Endothelial cell of umbilical vein (primary cell): Measurements from ENCODE around the gene RNF169. TPM values are rescaled to one million over a fixed set of nuclear protein-coding genes. Genes with fewer than 3 reads are reported as not detected.

Experiments
- BruUV-seq: library from RNA; stranded (reverse); fragments of 400-500 nt; replicated peaks from 2 replicates; lab custom pipeline; 2021; lab: Mats Ljungman, UMichigan
- CTCF ChIA-PET: fragments of 300-600, 350-600 bp; sonication (Branson Sonifier 250); formaldehyde crosslinking; loops from one replicate; lab custom pipeline; 2021; ENCODE audit warnings: antibody characterized with exemption, inconsistent platforms; lab: Charles Lee
- POLR2A ChIA-PET: fragments of 300-600, 350-600 bp; sonication (Branson Sonifier 250); formaldehyde crosslinking; loops from one replicate; lab custom pipeline; 2021; ENCODE audit warnings: antibody characterized with exemption, inconsistent platforms; lab: Charles Lee
- DNase-seq: peaks from one replicate; pipeline ENCODE4 v3.0.0-alpha.2; 2011; ENCODE audit warnings: low read depth, low spot score
- FAIRE-seq: peaks from 2 replicates; lab custom pipeline; 2011; peaks lifted over from hg19 to GRCh38; lab: Jason Lieb, UNC
- H2AFZ ChIP-seq: 2 replicates; pipeline ENCODE4 v1.6.0; 2012; ENCODE audit warnings: low read depth, low read length, control low read depth, inconsistent platforms
- H3K27ac ChIP-seq: 2 replicates; pipeline ENCODE4 v1.5.1; 2011; ENCODE audit warnings: low read depth, mild to moderate bottlenecking, control low read depth, low read length, moderate library complexity; ENCODE audit not compliant: insufficient read depth
- H3K27me3 ChIP-seq, 2 experiments: 2 replicates each; pipeline versions ENCODE4 v1.6.0 to v1.6.1; 2011; ENCODE audit warnings: low read length in 2 of 2, mixed read lengths in 1 of 2; ENCODE audit not compliant: control insufficient read depth in 2 of 2, insufficient read depth in 2 of 2
- H3K36me3 ChIP-seq, 2 experiments: 2 replicates in 1 of 2; 3 replicates in 1 of 2; pipeline ENCODE4 v1.5.1; 2011; ENCODE audit warnings: low read length in 2 of 2, mild to moderate bottlenecking in 1 of 2, moderate library complexity in 1 of 2; ENCODE audit not compliant: control insufficient read depth in 2 of 2, insufficient read depth in 2 of 2; ENCODE audit errors: extremely low read depth in 1 of 2
- H3K4me1 ChIP-seq: 3 replicates; pipeline ENCODE4 v1.5.1; 2011; ENCODE audit warnings: mild to moderate bottlenecking, low read length; ENCODE audit not compliant: control insufficient read depth, insufficient read depth; ENCODE audit errors: extremely low read depth
- H3K4me2 ChIP-seq: 2 replicates; pipeline ENCODE4 v1.6.1; 2011; ENCODE audit warnings: low read length, control low read depth, mixed read lengths; ENCODE audit not compliant: insufficient read depth
- H3K4me3 ChIP-seq, 3 experiments: fragments of 200-600 bp in 1 of 3; sonication (generic), shearing (Covaris generic) in 1 of 3; replicated peaks in 1 of 3; 2 replicates each; pipeline ENCODE4 v1.5.1; 2011 to 2016; ENCODE audit warnings: control low read depth in 3 of 3, low read length in 3 of 3, mild to moderate bottlenecking in 2 of 3, inconsistent platforms in 1 of 3, low read depth in 1 of 3, moderate library complexity in 1 of 3; ENCODE audit not compliant: insufficient read depth in 1 of 3
- H3K79me2 ChIP-seq: 2 replicates; pipeline ENCODE4 v1.6.0; 2012; ENCODE audit warnings: low read length, inconsistent platforms; ENCODE audit not compliant: control insufficient read depth, insufficient read depth
- H3K9ac ChIP-seq: replicated peaks from 2 replicates; pipeline ENCODE3; 2011; ENCODE audit warnings: low read length, control low read depth; ENCODE audit not compliant: insufficient read depth; ENCODE audit errors: extremely low read depth
- H3K9me1 ChIP-seq: replicated peaks from 3 replicates; pipeline ENCODE4 v1.6.0; 2011; ENCODE audit warnings: mild to moderate bottlenecking, low read length; ENCODE audit not compliant: control insufficient read depth, insufficient read depth; ENCODE audit errors: extremely low read depth
- H3K9me3 ChIP-seq: replicated peaks from 2 replicates; pipeline ENCODE4 v1.5.1; 2012; ENCODE audit warnings: low read length, inconsistent platforms; ENCODE audit not compliant: control insufficient read depth, insufficient read depth
- H4K20me1 ChIP-seq: replicated peaks from 2 replicates; pipeline ENCODE3; 2011; ENCODE audit warnings: mild to moderate bottlenecking, low read length; ENCODE audit not compliant: control insufficient read depth, insufficient read depth; ENCODE audit errors: extremely low read depth
- CTCF ChIP-seq, 2 donors: IDR thresholded peaks; 1 replicate in 1 of 2; 2 replicates in 1 of 2; pipeline ENCODE4 v1.5.1; 2011; ENCODE audit warnings: low read length in 2 of 2, mild to moderate bottlenecking in 2 of 2, moderate library complexity in 2 of 2, control low read depth in 1 of 2, inconsistent platforms in 1 of 2, low read depth in 1 of 2; ENCODE audit not compliant: insufficient read depth in 1 of 2; ENCODE audit errors: extremely low read depth in 1 of 2
- EZH2 ChIP-seq: IDR thresholded peaks from 2 replicates; pipeline ENCODE4 v1.6.1; 2012; ENCODE audit warnings: borderline replicate concordance, low read depth, mild to moderate bottlenecking, moderate library complexity, low read length, inconsistent platforms; ENCODE audit not compliant: severe bottlenecking
- FOS ChIP-seq: IDR thresholded peaks from 2 replicates; pipeline ENCODE4 v1.6.1; 2011; ENCODE audit warnings: mild to moderate bottlenecking, low read length, moderate library complexity, borderline replicate concordance; ENCODE audit not compliant: insufficient read depth
- GATA2 ChIP-seq: IDR thresholded peaks from 2 replicates; pipeline ENCODE4 v1.7.0; 2011; ENCODE audit warnings: low read depth, mild to moderate bottlenecking, moderate library complexity, mixed read lengths, low read length; ENCODE audit not compliant: insufficient read length, insufficient read depth
- JUN ChIP-seq: IDR thresholded peaks from 2 replicates; pipeline ENCODE4 v1.6.1; 2011; ENCODE audit warnings: borderline replicate concordance, low read depth; ENCODE audit not compliant: insufficient read length, insufficient read depth
- MAX ChIP-seq: IDR thresholded peaks from 2 replicates; pipeline ENCODE4 v1.6.1; 2011; ENCODE audit not compliant: insufficient read depth, insufficient read length
- MYC ChIP-seq: IDR thresholded peaks from one replicate; pipeline ENCODE4 v1.6.1; 2011; ENCODE audit warnings: mild to moderate bottlenecking, low read depth, low read length
- POLR2A ChIP-seq: IDR thresholded peaks from 2 replicates; pipeline ENCODE4 v1.6.1; 2012; ENCODE audit warnings: low read depth, mild to moderate bottlenecking, control low read depth, low read length
- POLR2AphosphoS5 ChIP-seq: IDR thresholded peaks from 2 replicates; pipeline ENCODE4 v1.6.1; 2012; ENCODE audit warnings: low read depth, mild to moderate bottlenecking, control low read depth, low read length, moderate library complexity; ENCODE audit not compliant: insufficient read depth
- dilution Hi-C: fragments of 300-500 bp; cut with MboI; formaldehyde crosslinking; loops from one replicate; pipeline ENCODE4 v1.15.0; 2019; ENCODE audit warnings: low sequenced_read_pairs; ENCODE audit not compliant: extremely low pct_ligation_motif_present
- intact Hi-C: fragments of 100-400 bp; cut with micrococcal nuclease; formaldehyde crosslinking; loops from one replicate; pipeline ENCODE4 v1.10.0; 2022
- polyA plus RNA-seq, 4 experiments: library from polyadenylated mRNA; depleted of rRNA in 3 of 4; stranded (reverse) in 3 of 4; unstranded in 1 of 4; fragments of >200 nt; gene quantifications; 2 replicates each; pipeline versions ENCODE4 v1.2.1 to v1.2.3, GENCODE V29; 2011 to 2012; ENCODE audit warnings: missing spikeins in 1 of 4
- total RNA-seq: library from RNA; stranded (reverse); gene quantifications from 2 replicates; pipeline ENCODE4 v1.2.3, GENCODE V29; 2021

The RNF169 gene
- total and polyA plus RNA-seq, 2 donors (not counting 3 experiments of a cell fraction or from before 2014, with no cell fraction given), result 5.8 to 21.3 TPM

GRCh38 chr11:74816664-74817063 lies 68.0 kb downstream of the RNF169 start:
- DNase-seq, result no peak
- TF ChIP-seq MAX (no peak), MYC (no peak)
- Histone ChIP-seq H3K36me3 (peaks cover 2 to 4% of the 10 kb centered on the region in 2 experiments), H3K9ac (no peak overlapping the region), H3K27ac (no peak overlapping the region), H3K4me2 (no peak overlapping the region), H2AFZ (no peak overlapping the region), H4K20me1 (no peaks in the 10 kb centered on the region), H3K9me3 (no peaks in the 10 kb centered on the region), H3K9me1 (no peaks in the 10 kb centered on the region), H3K4me1 (peaks cover 41% of the 10 kb centered on the region), H3K27me3 (no peaks in the 10 kb centered on the region), H3K79me2 (peaks cover 3% of the 10 kb centered on the region), H3K4me3 (no peak overlapping the region)
- no TSS peak for BruUV-seq
- POLR2A ChIA-PET, result no interaction called here
- dilution Hi-C loops (no loop called here), intact Hi-C loops (no loop called here)
- no peak for FAIRE-seq
- CTCF ChIA-PET, result interaction anchor here (1.3 to 1.4 kb wide), 2 partner anchors 11 to 77 kb away, joined by 4 read pairs; no protein-coding TSS in a partner anchor

DNA sequence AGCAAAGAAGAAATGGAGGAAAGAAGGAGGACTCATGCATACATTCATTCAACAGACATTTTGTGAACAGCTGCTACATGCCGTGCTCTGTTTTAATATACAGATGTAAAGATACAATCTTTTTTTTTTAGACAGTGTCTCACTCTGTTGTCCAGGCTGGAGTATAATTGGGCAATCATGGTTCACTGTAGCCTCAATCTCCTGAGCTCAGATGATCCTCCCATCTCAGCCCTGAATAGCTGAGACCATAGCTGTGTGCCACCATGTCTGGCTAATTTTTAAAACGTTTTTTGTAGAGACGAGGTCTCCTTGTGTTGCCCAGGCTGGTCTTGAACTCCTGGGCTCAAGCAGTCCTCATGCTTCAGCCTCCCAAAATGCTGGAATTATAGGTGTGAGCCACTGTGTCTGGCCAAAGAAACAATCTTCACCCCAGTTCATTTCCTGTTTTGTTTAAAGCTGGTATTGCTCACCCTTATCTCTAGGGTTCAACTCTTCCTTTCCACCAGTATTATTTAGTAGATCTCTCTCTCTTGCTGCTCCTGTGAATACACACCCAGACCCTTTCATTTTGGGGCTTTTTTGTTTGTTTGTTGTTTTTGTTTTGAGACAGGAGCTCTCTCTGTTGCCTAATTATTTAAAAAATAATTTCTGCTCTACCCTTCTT lies 69.8 kb downstream of the RNF169 start:
- dilution Hi-C loops, result no loop called here
- peaks cover 3% of the 10 kb centered on the region for H3K79me2 ChIP-seq
- DNase-seq (peak; percentile 80), FAIRE-seq (peak; percentile 28)
- H3K9me1 ChIP-seq, result no peaks in the 10 kb centered on the region
- ChIA-PET POLR2A (no interaction called here), CTCF (interaction anchor here (1.2 to 1.8 kb wide), 3 partner anchors 17 to 116 kb away, joined by 3 to 5 read pairs (median 4); no protein-coding TSS in a partner anchor)
- intact Hi-C loops, result no loop called here
- H3K4me1 ChIP-seq, result peaks cover 58% of the 10 kb centered on the region
- no peak overlapping the region for H3K9ac ChIP-seq
- H3K27me3 ChIP-seq, result no peaks in the 10 kb centered on the region
- no peaks in the 10 kb centered on the region for H4K20me1 ChIP-seq
- no TSS peak for BruUV-seq
- no peak overlapping the region for H2AFZ ChIP-seq
- TF ChIP-seq FOS (peak; percentile 8), POLR2A (peak; percentile 48), GATA2 (peak; percentile 78), MYC (no peak), JUN (no peak), POLR2AphosphoS5 (peak; percentile 60), MAX (no peak), EZH2 (no peak), CTCF (IDR thresholded peaks at IDR 0.05; ENCODE audit: extremely low read depth in 1 of 2, insufficient read depth in 1 of 2, low read depth in 1 of 2, low read length in 2 of 2) (no peak)
- no peaks in the 10 kb centered on the region for H3K9me3 ChIP-seq
- peak overlapping the region; percentile 45 for H3K4me2 ChIP-seq
- peak overlapping the region; percentile 40 for H3K27ac ChIP-seq
- no peak overlapping the region for H3K4me3 ChIP-seq
- H3K36me3 ChIP-seq, result peaks cover 2 to 4% of the 10 kb centered on the region in 2 experiments
